ENCODE results near the gene SLC6A6.

SLC6A6 gene

GRCh38 chr3:14522768-14523167 lies 120.4 kb downstream of the SLC6A6 start:
- Histone ChIP-seq H3K79me2 (no peaks in the 10 kb centered on the region), H2AFZ (no peak overlapping the region), H3K9me3 (ENCODE audit: control insufficient read depth, low read length) (no peaks in the 10 kb centered on the region), H3K4me2 (ENCODE audit: low read length) (no peak overlapping the region), H3K4me3 (ENCODE audit: low read depth, low read length) (no peak overlapping the region), H3K4me1 (no peaks in the 10 kb centered on the region), H3K36me3 (ENCODE audit: control insufficient read depth, insufficient read depth, low read length) (no peaks in the 10 kb centered on the region), H3K27me3 (ENCODE audit: control insufficient read depth, insufficient read depth, low read length) (no peaks in the 10 kb centered on the region), H3K27ac (no peak overlapping the region), H3K9ac (no peak overlapping the region)
- no peak for TF ChIP-seq CTCF (IDR thresholded peaks at IDR 0.05)

GRCh38 chr3:14523792-14524191 lies 121.4 kb downstream of the SLC6A6 start:
- H3K9ac ChIP-seq, result no peak overlapping the region
- H2AFZ ChIP-seq, result no peak overlapping the region
- no peak overlapping the region for H3K27ac ChIP-seq
- no peak for TF ChIP-seq CTCF (IDR thresholded peaks at IDR 0.05)
- no peaks in the 10 kb centered on the region for H3K27me3 ChIP-seq (ENCODE audit: control insufficient read depth, insufficient read depth, low read length)
- no peak overlapping the region for H3K4me2 ChIP-seq (ENCODE audit: low read length)
- H3K79me2 ChIP-seq, result no peaks in the 10 kb centered on the region
- no peaks in the 10 kb centered on the region for H3K9me3 ChIP-seq (ENCODE audit: control insufficient read depth, low read length)
- no peaks in the 10 kb centered on the region for H3K4me1 ChIP-seq
- no peaks in the 10 kb centered on the region for H3K36me3 ChIP-seq (ENCODE audit: control insufficient read depth, insufficient read depth, low read length)
- H3K4me3 ChIP-seq (ENCODE audit: low read depth, low read length), result no peak overlapping the region

- no peak overlapping the region for H3K27ac ChIP-seq
- H3K4me2 ChIP-seq (ENCODE audit: low read length), result no peak overlapping the region
- H3K27me3 ChIP-seq (ENCODE audit: control insufficient read depth, insufficient read depth, low read length), result no peaks in the 10 kb centered on the region
- no peaks in the 10 kb centered on the region for H3K36me3 ChIP-seq (ENCODE audit: control insufficient read depth, insufficient read depth, low read length)
- H3K4me1 ChIP-seq, result no peaks in the 10 kb centered on the region
- TF ChIP-seq CTCF (IDR thresholded peaks at IDR 0.05), result no peak
- no peaks in the 10 kb centered on the region for H3K79me2 ChIP-seq
- H3K9me3 ChIP-seq (ENCODE audit: control insufficient read depth, low read length), result no peaks in the 10 kb centered on the region
- no peak overlapping the region for H3K9ac ChIP-seq
- no peak overlapping the region for H3K4me3 ChIP-seq (ENCODE audit: low read depth, low read length)
- no peak overlapping the region for H2AFZ ChIP-seq
These were observed 121.9 kb downstream of the SLC6A6 start for GRCh38 chr3:14524311-14524711.

GRCh38 chr3:14524920-14525660 lies 122.7 kb downstream of the SLC6A6 start:
- no peak overlapping the region for H3K4me2 ChIP-seq (ENCODE audit: low read length)
- no peaks in the 10 kb centered on the region for H3K79me2 ChIP-seq
- H3K27me3 ChIP-seq (ENCODE audit: control insufficient read depth, insufficient read depth, low read length), result no peaks in the 10 kb centered on the region
- no peak overlapping the region for H3K9ac ChIP-seq
- no peak overlapping the region for H3K27ac ChIP-seq
- H3K36me3 ChIP-seq (ENCODE audit: control insufficient read depth, insufficient read depth, low read length), result no peaks in the 10 kb centered on the region
- no peak for TF ChIP-seq CTCF (IDR thresholded peaks at IDR 0.05)
- H3K4me3 ChIP-seq (ENCODE audit: low read depth, low read length), result no peak overlapping the region
- H3K4me1 ChIP-seq, result no peaks in the 10 kb centered on the region
- H3K9me3 ChIP-seq (ENCODE audit: control insufficient read depth, low read length), result no peaks in the 10 kb centered on the region
- no peak overlapping the region for H2AFZ ChIP-seq
